Measurements from ENCODE around the gene FIGNL1. TPM values are rescaled to one million over a fixed set of nuclear protein-coding genes. Genes with fewer than 3 reads are reported as not detected.

FIGNL1 gene
- total RNA-seq, 1 experiment from 2014 or later, result 28.0 TPM

DNA sequence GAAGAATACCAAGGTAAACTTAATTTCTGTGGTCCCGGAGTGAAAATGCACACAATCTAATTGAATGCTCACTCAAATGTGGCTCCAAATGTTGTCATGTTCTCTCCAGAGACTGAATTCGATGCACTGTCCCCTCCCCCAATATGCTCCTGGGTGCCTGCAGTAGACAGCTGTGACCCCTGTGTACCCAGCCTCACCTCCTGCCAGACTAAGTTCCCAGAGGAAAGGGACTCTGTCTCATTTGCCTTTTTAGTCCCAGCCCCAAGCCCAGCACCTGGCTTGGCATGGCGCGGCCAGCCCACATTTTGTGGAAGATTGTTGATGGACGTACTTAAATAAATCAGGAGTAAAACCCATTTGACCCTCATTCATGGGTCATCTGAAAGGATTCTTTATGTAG, 21.8 kb upstream of the FIGNL1 start:
- no peak for TF ChIP-seq TCF7L2 (IDR thresholded peaks at IDR 0.05; ENCODE audit: low read depth, low read length)
- TF ChIP-seq SIN3A (IDR thresholded peaks at IDR 0.05; ENCODE audit: borderline replicate concordance, insufficient read depth, low read depth, low read length), result no peak
- no peak for TF ChIP-seq POLR2AphosphoS5 (IDR thresholded peaks at IDR 0.05; ENCODE audit: low read depth, low read length)
- TF ChIP-seq, protein P1, sequence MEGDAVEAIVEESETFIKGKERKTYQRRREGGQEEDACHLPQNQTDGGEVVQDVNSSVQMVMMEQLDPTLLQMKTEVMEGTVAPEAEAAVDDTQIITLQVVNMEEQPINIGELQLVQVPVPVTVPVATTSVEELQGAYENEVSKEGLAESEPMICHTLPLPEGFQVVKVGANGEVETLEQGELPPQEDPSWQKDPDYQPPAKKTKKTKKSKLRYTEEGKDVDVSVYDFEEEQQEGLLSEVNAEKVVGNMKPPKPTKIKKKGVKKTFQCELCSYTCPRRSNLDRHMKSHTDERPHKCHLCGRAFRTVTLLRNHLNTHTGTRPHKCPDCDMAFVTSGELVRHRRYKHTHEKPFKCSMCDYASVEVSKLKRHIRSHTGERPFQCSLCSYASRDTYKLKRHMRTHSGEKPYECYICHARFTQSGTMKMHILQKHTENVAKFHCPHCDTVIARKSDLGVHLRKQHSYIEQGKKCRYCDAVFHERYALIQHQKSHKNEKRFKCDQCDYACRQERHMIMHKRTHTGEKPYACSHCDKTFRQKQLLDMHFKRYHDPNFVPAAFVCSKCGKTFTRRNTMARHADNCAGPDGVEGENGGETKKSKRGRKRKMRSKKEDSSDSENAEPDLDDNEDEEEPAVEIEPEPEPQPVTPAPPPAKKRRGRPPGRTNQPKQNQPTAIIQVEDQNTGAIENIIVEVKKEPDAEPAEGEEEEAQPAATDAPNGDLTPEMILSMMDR (IDR thresholded peaks at IDR 0.05), result no peak
- TF ChIP-seq, protein P2, sequence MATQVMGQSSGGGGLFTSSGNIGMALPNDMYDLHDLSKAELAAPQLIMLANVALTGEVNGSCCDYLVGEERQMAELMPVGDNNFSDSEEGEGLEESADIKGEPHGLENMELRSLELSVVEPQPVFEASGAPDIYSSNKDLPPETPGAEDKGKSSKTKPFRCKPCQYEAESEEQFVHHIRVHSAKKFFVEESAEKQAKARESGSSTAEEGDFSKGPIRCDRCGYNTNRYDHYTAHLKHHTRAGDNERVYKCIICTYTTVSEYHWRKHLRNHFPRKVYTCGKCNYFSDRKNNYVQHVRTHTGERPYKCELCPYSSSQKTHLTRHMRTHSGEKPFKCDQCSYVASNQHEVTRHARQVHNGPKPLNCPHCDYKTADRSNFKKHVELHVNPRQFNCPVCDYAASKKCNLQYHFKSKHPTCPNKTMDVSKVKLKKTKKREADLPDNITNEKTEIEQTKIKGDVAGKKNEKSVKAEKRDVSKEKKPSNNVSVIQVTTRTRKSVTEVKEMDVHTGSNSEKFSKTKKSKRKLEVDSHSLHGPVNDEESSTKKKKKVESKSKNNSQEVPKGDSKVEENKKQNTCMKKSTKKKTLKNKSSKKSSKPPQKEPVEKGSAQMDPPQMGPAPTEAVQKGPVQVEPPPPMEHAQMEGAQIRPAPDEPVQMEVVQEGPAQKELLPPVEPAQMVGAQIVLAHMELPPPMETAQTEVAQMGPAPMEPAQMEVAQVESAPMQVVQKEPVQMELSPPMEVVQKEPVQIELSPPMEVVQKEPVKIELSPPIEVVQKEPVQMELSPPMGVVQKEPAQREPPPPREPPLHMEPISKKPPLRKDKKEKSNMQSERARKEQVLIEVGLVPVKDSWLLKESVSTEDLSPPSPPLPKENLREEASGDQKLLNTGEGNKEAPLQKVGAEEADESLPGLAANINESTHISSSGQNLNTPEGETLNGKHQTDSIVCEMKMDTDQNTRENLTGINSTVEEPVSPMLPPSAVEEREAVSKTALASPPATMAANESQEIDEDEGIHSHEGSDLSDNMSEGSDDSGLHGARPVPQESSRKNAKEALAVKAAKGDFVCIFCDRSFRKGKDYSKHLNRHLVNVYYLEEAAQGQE (IDR thresholded peaks at IDR 0.05; ENCODE audit: insufficient read depth in 1 of 2, low read depth in 2 of 2, low read length in 1 of 2), result no peak
- in situ Hi-C loops (cut with HindIII; ENCODE audit: low pct_unique_long_range_greater_than_20kb, low sequenced_read_pairs), result no loop called here
- H3K27ac ChIP-seq (ENCODE audit: low read length), result no peak overlapping the region
- DNase-seq (ENCODE audit: low read depth, low spot score) (no peak), ATAC-seq (no peak)
- ChIA-PET POLR2A (no interaction called here), CTCF (no interaction called here)
- no peaks in the 10 kb centered on the region for H3K36me3 ChIP-seq (ENCODE audit: control insufficient read depth, insufficient read depth, low read length)
- no TSS peak for BruUV-seq (replicated peaks)
- H3K4me3 ChIP-seq (ENCODE audit: low read depth in 2 of 2, low read length in 2 of 2), result no peak overlapping the region
- H3K9me3 ChIP-seq (ENCODE audit: control insufficient read depth, insufficient read depth, low read depth, low read length), result no peaks in the 10 kb centered on the region
- no peaks in the 10 kb centered on the region for H3K4me1 ChIP-seq (ENCODE audit: control insufficient read depth, insufficient read depth, low read length)
- intact Hi-C loops (cut with micrococcal nuclease; ENCODE audit: unreplicated experiment), result no loop called here
- no peaks in the 10 kb centered on the region for H3K27me3 ChIP-seq (ENCODE audit: control insufficient read depth, insufficient read depth, low read length)

GRCh38 chr7:50470250-50471163, 20.4 kb upstream of the FIGNL1 start:
- ATAC-seq (no peak), DNase-seq (ENCODE audit: low read depth, low spot score) (no peak)
- Histone ChIP-seq H3K27ac (ENCODE audit: low read length) (no peak overlapping the region), H3K27me3 (ENCODE audit: control insufficient read depth, insufficient read depth, low read length) (no peaks in the 10 kb centered on the region), H3K9me3 (ENCODE audit: control insufficient read depth, insufficient read depth, low read depth, low read length) (no peaks in the 10 kb centered on the region), H3K36me3 (ENCODE audit: control insufficient read depth, insufficient read depth, low read length) (no peaks in the 10 kb centered on the region), H3K4me1 (ENCODE audit: control insufficient read depth, insufficient read depth, low read length) (no peaks in the 10 kb centered on the region), H3K4me3 (ENCODE audit: low read depth in 2 of 2, low read length in 2 of 2) (no peak overlapping the region)
- ChIA-PET CTCF (no interaction called here), POLR2A (no interaction called here)
- intact Hi-C loops (cut with micrococcal nuclease; ENCODE audit: unreplicated experiment) (no loop called here), in situ Hi-C loops (cut with HindIII; ENCODE audit: low pct_unique_long_range_greater_than_20kb, low sequenced_read_pairs) (no loop called here)
- no TSS peak for BruUV-seq (replicated peaks)
- no peak for TF ChIP-seq TCF7L2 (IDR thresholded peaks at IDR 0.05; ENCODE audit: low read depth, low read length)
- no peak for TF ChIP-seq POLR2AphosphoS5 (IDR thresholded peaks at IDR 0.05; ENCODE audit: low read depth, low read length)
- TF ChIP-seq, protein P2 (IDR thresholded peaks at IDR 0.05; ENCODE audit: insufficient read depth in 1 of 2, low read depth in 2 of 2, low read length in 1 of 2), result no peak
- TF ChIP-seq SIN3A (IDR thresholded peaks at IDR 0.05; ENCODE audit: borderline replicate concordance, insufficient read depth, low read depth, low read length), result no peak
- TF ChIP-seq, protein P1 (IDR thresholded peaks at IDR 0.05), result no peak

Measured in Panc1 (cell line).